SH-SY5Y (cell line): ENCODE results near the gene SLIRP.

Source experiments
- GATA2 ChIP-seq: IDR thresholded peaks from 2 replicates; pipeline ENCODE4 v1.6.1; 2011; ENCODE audit warnings: mild to moderate bottlenecking, low read depth, low read length
- GATA3 ChIP-seq: IDR thresholded peaks from 2 replicates; pipeline ENCODE4 v1.6.1; 2011; ENCODE audit warnings: low read depth, mild to moderate bottlenecking, low read length, moderate library complexity

Gene SLIRP

GRCh38 chr14:77717608-77718305, 9.9 kb downstream of the SLIRP start:
- TF ChIP-seq GATA2 (no peak), GATA3 (no peak)

GRCh38 chr14:77721437-77721836, 13.5 kb downstream of the SLIRP start:
- TF ChIP-seq GATA3 (no peak), GATA2 (no peak)

GRCh38 chr14:77722301-77722700, 14.4 kb downstream of the SLIRP start:
- no peak for TF ChIP-seq GATA2
- TF ChIP-seq GATA3 = no peak

- TF ChIP-seq GATA2 (no peak), GATA3 (no peak)
Observed at GRCh38 chr14:77730976-77731497, 23.1 kb downstream of the SLIRP start.

GRCh38 chr14:77738559-77739250, 30.8 kb downstream of the SLIRP start:
- TF ChIP-seq GATA3 (no peak), GATA2 (no peak)

GRCh38 chr14:77741438-77741837, 33.5 kb downstream of the SLIRP start:
- TF ChIP-seq GATA3 = no peak
- no peak for TF ChIP-seq GATA2

GRCh38 chr14:77746064-77746702, 38.3 kb downstream of the SLIRP start:
- no peak for TF ChIP-seq GATA3
- TF ChIP-seq GATA2 = no peak

GRCh38 chr14:77752266-77752665, 44.4 kb downstream of the SLIRP start:
- no peak for TF ChIP-seq GATA3
- TF ChIP-seq GATA2 = no peak

- TF ChIP-seq GATA2 (no peak), GATA3 (no peak)
Observed at GRCh38 chr14:77752799-77753516, 45.1 kb downstream of the SLIRP start.

- TF ChIP-seq GATA2 (no peak; the same call in 1 of the 2 replicates), GATA3 (no peak)
Observed at GRCh38 chr14:77760381-77761204, 52.7 kb downstream of the SLIRP start, which contains the start of gene SNW1. SNW1 (minus strand) TSS chr14:77761156; CDS start chr14:77761127, 29 bp downstream.

GRCh38 chr14:77761205-77761931, 53.5 kb downstream of the SLIRP start:
- peak; percentile 67; the same call in 1 of the 2 replicates for TF ChIP-seq GATA2
- no peak for TF ChIP-seq GATA3

GRCh38 chr14:77763316-77763715, 55.4 kb downstream of the SLIRP start:
- no peak for TF ChIP-seq GATA3
- TF ChIP-seq GATA2 = no peak

- TF ChIP-seq GATA3 (no peak), GATA2 (no peak)
Observed at GRCh38 chr14:77763978-77764377, 56.1 kb downstream of the SLIRP start.
